Hepatocyte (in vitro differentiated cells): ENCODE measurements around the gene PRPF8.

Experiments
- EZH2 ChIP-seq: fragments of 200-600 bp; sonication (generic); IDR thresholded peaks from 2 replicates; pipeline ENCODE4 v1.6.1; 2016; ENCODE audit warnings: antibody characterized with exemption, mild to moderate bottlenecking, borderline replicate concordance
- EZH2phosphoT487 ChIP-seq: fragments of 200-600 bp; sonication (generic); IDR thresholded peaks from one replicate; pipeline ENCODE4 v1.6.1; 2018; ENCODE audit warnings: antibody characterized with exemption, mild to moderate bottlenecking, low read depth, moderate library complexity; ENCODE audit not compliant: unreplicated experiment, severe bottlenecking
- TF ChIP-seq, protein P1 (sequence below): fragments of 200-600 bp; sonication (generic); IDR thresholded peaks from 2 replicates; pipeline ENCODE4 v1.5.1; 2016; ENCODE audit warnings: antibody characterized with exemption, mild to moderate bottlenecking; ENCODE audit not compliant: poor library complexity

DNA sequence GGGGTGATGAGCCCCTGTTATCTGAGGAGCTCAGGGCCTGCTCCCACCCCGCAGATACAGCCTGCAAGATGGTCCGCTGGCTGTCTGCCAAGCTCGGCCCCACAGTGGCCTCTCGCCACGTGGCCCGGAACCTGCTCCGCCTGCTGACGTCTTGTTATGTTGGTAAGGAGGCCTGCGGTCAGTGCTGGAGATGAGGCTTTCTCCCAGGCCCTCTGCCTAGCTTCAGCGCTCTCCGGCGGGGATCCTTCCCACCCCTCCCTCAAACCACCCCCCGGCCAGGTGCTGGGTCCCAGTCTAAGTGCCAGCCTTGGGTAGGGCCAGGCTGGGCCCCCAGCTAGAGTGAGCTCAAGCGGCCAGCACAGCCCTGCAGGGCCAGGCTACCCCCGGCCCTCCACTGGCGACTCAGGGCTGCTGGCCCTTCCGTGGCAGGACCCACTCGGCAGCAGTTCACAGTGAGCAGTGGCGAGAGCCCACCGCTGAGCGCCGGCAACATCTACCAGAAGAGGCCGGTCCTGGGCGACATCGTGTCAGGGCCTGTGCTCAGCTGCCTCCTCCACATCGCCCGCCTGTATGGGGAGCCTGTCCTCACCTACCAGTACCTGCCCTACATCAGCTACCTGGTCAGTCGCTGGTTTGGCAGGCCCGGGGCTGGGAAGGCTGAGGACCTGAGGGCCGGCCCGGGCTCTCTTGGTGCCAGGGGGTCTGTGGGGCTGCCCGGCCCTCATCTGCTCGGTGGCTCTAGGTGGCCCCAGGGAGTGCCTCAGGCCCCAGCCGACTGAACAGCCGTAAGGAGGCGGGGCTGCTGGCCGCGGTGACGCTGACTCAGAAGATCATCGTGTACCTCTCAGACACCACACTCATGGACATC is 45.9 kb upstream of the PRPF8 start:
- TF ChIP-seq, protein P1, sequence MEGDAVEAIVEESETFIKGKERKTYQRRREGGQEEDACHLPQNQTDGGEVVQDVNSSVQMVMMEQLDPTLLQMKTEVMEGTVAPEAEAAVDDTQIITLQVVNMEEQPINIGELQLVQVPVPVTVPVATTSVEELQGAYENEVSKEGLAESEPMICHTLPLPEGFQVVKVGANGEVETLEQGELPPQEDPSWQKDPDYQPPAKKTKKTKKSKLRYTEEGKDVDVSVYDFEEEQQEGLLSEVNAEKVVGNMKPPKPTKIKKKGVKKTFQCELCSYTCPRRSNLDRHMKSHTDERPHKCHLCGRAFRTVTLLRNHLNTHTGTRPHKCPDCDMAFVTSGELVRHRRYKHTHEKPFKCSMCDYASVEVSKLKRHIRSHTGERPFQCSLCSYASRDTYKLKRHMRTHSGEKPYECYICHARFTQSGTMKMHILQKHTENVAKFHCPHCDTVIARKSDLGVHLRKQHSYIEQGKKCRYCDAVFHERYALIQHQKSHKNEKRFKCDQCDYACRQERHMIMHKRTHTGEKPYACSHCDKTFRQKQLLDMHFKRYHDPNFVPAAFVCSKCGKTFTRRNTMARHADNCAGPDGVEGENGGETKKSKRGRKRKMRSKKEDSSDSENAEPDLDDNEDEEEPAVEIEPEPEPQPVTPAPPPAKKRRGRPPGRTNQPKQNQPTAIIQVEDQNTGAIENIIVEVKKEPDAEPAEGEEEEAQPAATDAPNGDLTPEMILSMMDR: no peak
- no peak for TF ChIP-seq EZH2
- TF ChIP-seq EZH2phosphoT487: no peak
